HG02759 (cell line): ENCODE data around the gene CREBBP.

Source experiments
- ATAC-seq: cut with Tn5 transposase; IDR thresholded peaks from one replicate; pipeline ENCODE4 v1.9.1; 2021; ENCODE audit warnings: mild to moderate bottlenecking, moderate library complexity; ENCODE audit not compliant: unreplicated experiment

CREBBP gene

GRCh38 chr16:3769942-3770341, 110.6 kb downstream of the CREBBP start:
- ATAC-seq, result no peak

GRCh38 chr16:3769013-3769412, 111.5 kb downstream of the CREBBP start:
- ATAC-seq, result no peak

GRCh38 chr16:3767333-3767986, 113.1 kb downstream of the CREBBP start:
- ATAC-seq, result no peak

- ATAC-seq, result no peak
Observed at GRCh38 chr16:3766177-3766576, 114.3 kb downstream of the CREBBP start.

- ATAC-seq, result no peak
Observed at GRCh38 chr16:3764409-3764808, 116.1 kb downstream of the CREBBP start.

GRCh38 chr16:3762107-3762750, 118.3 kb downstream of the CREBBP start:
- ATAC-seq, result no peak

- ATAC-seq, result no peak
Observed at GRCh38 chr16:3761375-3762106, 119.0 kb downstream of the CREBBP start.

GRCh38 chr16:3760518-3760917, 120.0 kb downstream of the CREBBP start:
- ATAC-seq, result no peak

- ATAC-seq, result no peak
Observed at GRCh38 chr16:3759736-3760135, 120.8 kb downstream of the CREBBP start.

- no peak for ATAC-seq
Observed at GRCh38 chr16:3756113-3756512, 124.4 kb downstream of the CREBBP start.

- ATAC-seq, result no peak
Observed at GRCh38 chr16:3755249-3755648, 125.3 kb downstream of the CREBBP start.

GRCh38 chr16:3754772-3755171, 125.7 kb downstream of the CREBBP start:
- ATAC-seq, result no peak

GRCh38 chr16:3754081-3754703, 126.3 kb downstream of the CREBBP start:
- ATAC-seq, result no peak

GRCh38 chr16:3752984-3753383, 127.5 kb downstream of the CREBBP start:
- no peak for ATAC-seq

GRCh38 chr16:3751878-3752277, 128.6 kb downstream of the CREBBP start:
- ATAC-seq, result no peak

- ATAC-seq, result no peak
Observed at GRCh38 chr16:3748307-3748706, 132.2 kb downstream of the CREBBP start.

- ATAC-seq, result no peak
Observed at GRCh38 chr16:3745751-3746355, 134.7 kb downstream of the CREBBP start.

GRCh38 chr16:3744018-3744417, 136.5 kb downstream of the CREBBP start:
- no peak for ATAC-seq

- ATAC-seq, result no peak
Observed at GRCh38 chr16:3740934-3741333, 139.6 kb downstream of the CREBBP start.

GRCh38 chr16:3740186-3740585, 140.3 kb downstream of the CREBBP start:
- no peak for ATAC-seq

GRCh38 chr16:3739636-3740035, 140.9 kb downstream of the CREBBP start:
- no peak for ATAC-seq
